Natural killer cell (primary cell): ENCODE data around the gene MUCL3. TPM values are rescaled to one million over a fixed set of nuclear protein-coding genes. Genes with fewer than 3 reads are reported as not detected.
"Not testable (repeated sequence)": the region's sequence is repeated elsewhere in the genome, so short reads cannot be mapped to it uniquely, and the experiment has no call there.

ENCODE experiments used
- ATAC-seq, 3 donors: fragments of 150-1000 bp in 2 of 3; fragments of 200-7000 bp in 1 of 3; cut with Tn5 transposase; 1 replicate in 1 of 3; 2 replicates in 2 of 3; pipeline ENCODE4 v1.10.0; 2021; ENCODE audit warnings: mild to moderate bottlenecking in 2 of 3, moderate library complexity in 2 of 3
- DNase-seq, 2 donors: peaks; one replicate each; pipeline versions ENCODE4 v3.0.0 to v3.0.0-alpha.2; 2013 to 2021; ENCODE audit warnings: mixed read lengths in 1 of 2
- H3K27ac ChIP-seq: one replicate; pipeline ENCODE4 v1.5.1; 2013; ENCODE audit warnings: mild to moderate bottlenecking, low read length
- H3K27me3 ChIP-seq: one replicate; pipeline ENCODE4 v1.6.1; 2013; ENCODE audit warnings: low read length; ENCODE audit not compliant: control insufficient read depth, insufficient read depth
- H3K36me3 ChIP-seq: one replicate; pipeline ENCODE4 v1.6.1; 2013; ENCODE audit warnings: low read length; ENCODE audit not compliant: control insufficient read depth, insufficient read depth
- H3K4me1 ChIP-seq: one replicate; pipeline ENCODE4 v1.6.1; 2013; ENCODE audit warnings: low read length; ENCODE audit not compliant: control insufficient read depth, insufficient read depth
- H3K4me3 ChIP-seq: one replicate; pipeline ENCODE4 v1.5.1; 2013; ENCODE audit warnings: low read length
- H3K9me3 ChIP-seq: one replicate; pipeline ENCODE4 v1.6.1; 2013; ENCODE audit warnings: low read length; ENCODE audit not compliant: control insufficient read depth, insufficient read depth
- H3K27ac Mint-ChIP-seq, 2 donors: one replicate each; pipeline ENCODE4 v1.8.0; 2022; ENCODE audit warnings: mild to moderate bottlenecking in 2 of 2, mixed read lengths in 2 of 2, moderate library complexity in 1 of 2
- H3K27me3 Mint-ChIP-seq, 2 donors: one replicate each; pipeline ENCODE4 v1.8.0; 2022; ENCODE audit warnings: low read depth in 2 of 2, mixed read lengths in 2 of 2
- H3K36me3 Mint-ChIP-seq: one replicate; pipeline ENCODE4 v1.8.0; 2022; ENCODE audit warnings: mixed read lengths
- H3K4me1 Mint-ChIP-seq, 2 donors: one replicate each; pipeline ENCODE4 v1.8.0; 2022; ENCODE audit warnings: mixed read lengths in 2 of 2
- H3K4me3 Mint-ChIP-seq: one replicate; pipeline ENCODE4 v1.8.0; 2022; ENCODE audit warnings: mild to moderate bottlenecking, moderate library complexity, mixed read lengths
- H3K9me3 Mint-ChIP-seq, 2 donors: one replicate each; pipeline ENCODE4 v1.8.0; 2022; ENCODE audit warnings: mixed read lengths in 2 of 2
- WGBS: methylation state at CpG from one replicate; pipeline ENCODE4 v1.1.7; 2013; ENCODE audit warnings: missing lambda C conversion rate; ENCODE audit not compliant: insufficient coverage; 5-methylcytosine and 5-hydroxymethylcytosine counted together
- intact Hi-C: fragments of 100-400 bp; cut with micrococcal nuclease; formaldehyde crosslinking; loops from one replicate; pipeline ENCODE4 v1.14.2; 2022
- total RNA-seq, 4 donors: library from RNA; stranded (reverse); fragments of 120-200 nt in 1 of 4; gene quantifications; one replicate each; pipeline versions ENCODE4 v1.2.3 to v1.2.4, GENCODE V29; 2013 to 2022
- TF ChIP-seq, protein P1 (sequence below): fragments of 200-600 bp; IDR thresholded peaks from one replicate; pipeline ENCODE4 v1.8.0; 2022; ENCODE audit warnings: antibody characterized with exemption

The MUCL3 gene
- total RNA-seq, 3 donors from 2014 or later (not counting 1 experiment from before 2014, with no cell fraction given), result not detected

DNA sequence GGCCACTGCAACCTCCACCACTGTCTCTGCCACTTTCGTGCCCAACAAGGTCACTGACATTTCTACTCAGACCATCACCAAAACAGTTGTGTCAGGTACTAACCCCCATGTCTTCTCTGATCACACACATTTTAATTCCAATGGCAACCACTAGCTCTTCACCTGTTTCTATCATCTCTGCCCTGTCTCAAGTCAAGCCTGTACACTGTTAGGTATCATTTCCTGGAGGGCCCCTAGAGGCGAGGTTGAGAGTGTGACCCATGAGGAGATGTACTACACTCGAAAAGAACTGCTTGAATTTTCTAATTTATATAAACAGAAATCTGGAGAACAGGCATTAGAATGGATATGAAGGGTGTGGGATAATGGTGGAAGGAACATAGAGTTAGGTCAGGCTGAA is 25.4 kb downstream of the MUCL3 start:
- peaks cover 26% of the 10 kb centered on the region for H3K4me1 ChIP-seq
- Mint-ChIP-seq H3K27me3 (peaks cover 22 to 35% of the 10 kb centered on the region in 2 donors), H3K36me3 (no peaks in the 10 kb centered on the region), H3K4me1 (peaks cover 29 to 31% of the 10 kb centered on the region in 2 donors), H3K4me3 (no peak overlapping the region), H3K27ac (no peak overlapping the region), H3K9me3 (no peaks in the 10 kb centered on the region)
- no peak for DNase-seq
- no peak for ATAC-seq
- WGBS, result 40% methylated on average over 3 of the region's 3 CpGs
- intact Hi-C loops, result no loop called here
- H3K27ac ChIP-seq, result no peak overlapping the region
- H3K4me3 ChIP-seq, result no peak overlapping the region
- no peaks in the 10 kb centered on the region for H3K9me3 ChIP-seq
- no peaks in the 10 kb centered on the region for H3K36me3 ChIP-seq
- TF ChIP-seq, protein P1, sequence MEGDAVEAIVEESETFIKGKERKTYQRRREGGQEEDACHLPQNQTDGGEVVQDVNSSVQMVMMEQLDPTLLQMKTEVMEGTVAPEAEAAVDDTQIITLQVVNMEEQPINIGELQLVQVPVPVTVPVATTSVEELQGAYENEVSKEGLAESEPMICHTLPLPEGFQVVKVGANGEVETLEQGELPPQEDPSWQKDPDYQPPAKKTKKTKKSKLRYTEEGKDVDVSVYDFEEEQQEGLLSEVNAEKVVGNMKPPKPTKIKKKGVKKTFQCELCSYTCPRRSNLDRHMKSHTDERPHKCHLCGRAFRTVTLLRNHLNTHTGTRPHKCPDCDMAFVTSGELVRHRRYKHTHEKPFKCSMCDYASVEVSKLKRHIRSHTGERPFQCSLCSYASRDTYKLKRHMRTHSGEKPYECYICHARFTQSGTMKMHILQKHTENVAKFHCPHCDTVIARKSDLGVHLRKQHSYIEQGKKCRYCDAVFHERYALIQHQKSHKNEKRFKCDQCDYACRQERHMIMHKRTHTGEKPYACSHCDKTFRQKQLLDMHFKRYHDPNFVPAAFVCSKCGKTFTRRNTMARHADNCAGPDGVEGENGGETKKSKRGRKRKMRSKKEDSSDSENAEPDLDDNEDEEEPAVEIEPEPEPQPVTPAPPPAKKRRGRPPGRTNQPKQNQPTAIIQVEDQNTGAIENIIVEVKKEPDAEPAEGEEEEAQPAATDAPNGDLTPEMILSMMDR, result no peak
- H3K27me3 ChIP-seq, result peaks cover 4% of the 10 kb centered on the region

DNA sequence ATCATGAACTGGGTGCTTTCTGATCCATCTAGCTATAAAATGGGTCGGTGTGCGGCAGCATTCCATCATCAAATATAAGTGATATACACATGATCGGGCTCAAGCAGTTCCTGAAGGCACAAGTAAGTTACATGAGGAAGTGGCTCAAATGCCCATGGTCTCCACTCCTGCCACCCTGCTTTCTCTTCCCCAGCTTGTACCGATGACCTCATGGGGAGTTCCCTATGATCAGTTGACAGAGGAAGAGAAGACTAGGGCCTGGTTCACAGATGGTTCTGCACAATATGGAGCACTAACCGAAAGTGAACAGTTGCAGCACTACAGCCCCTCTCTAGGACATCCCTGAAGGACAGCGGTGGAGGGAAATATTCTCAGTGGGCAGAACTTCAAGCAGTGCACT is 28.4 kb downstream of the MUCL3 start:
- 95% methylated on average over 6 of the region's 6 CpGs for WGBS
- H3K4me3 ChIP-seq, H3K27me3 ChIP-seq, DNase-seq, H3K4me3 Mint-ChIP-seq, intact Hi-C loops, H3K36me3 Mint-ChIP-seq, H3K27ac Mint-ChIP-seq, ATAC-seq, H3K27ac ChIP-seq, H3K36me3 ChIP-seq, H3K9me3 ChIP-seq, H3K9me3 Mint-ChIP-seq: not testable (repeated sequence)
- Mint-ChIP-seq H3K4me1 (peaks cover 21 to 22% of the 10 kb centered on the region in 2 donors), H3K27me3 (peaks cover 34 to 61% of the 10 kb centered on the region in 2 donors)
- peaks cover 18% of the 10 kb centered on the region for H3K4me1 ChIP-seq

DNA sequence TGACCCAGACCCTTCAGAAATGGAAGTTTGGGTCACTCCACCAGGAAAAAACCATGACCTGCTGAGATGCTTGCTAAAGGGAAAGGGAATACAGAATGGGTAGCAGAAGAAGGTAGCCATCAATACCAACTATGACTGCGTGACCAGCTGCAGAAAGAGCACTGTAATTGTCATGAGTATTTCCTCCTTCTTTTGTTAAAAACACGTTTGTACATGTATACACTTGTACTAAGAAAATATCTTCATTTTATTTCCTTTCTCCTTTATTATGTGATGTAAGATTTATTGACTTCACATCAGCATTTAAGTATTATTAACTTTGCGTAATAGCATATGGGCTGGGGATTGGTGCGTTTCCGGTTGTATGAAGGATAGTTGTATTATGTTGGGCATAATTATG is 30.2 kb downstream of the MUCL3 start:
- Histone ChIP-seq H3K27ac (no peak overlapping the region), H3K9me3 (no peaks in the 10 kb centered on the region), H3K36me3 (no peaks in the 10 kb centered on the region), H3K4me3 (no peak overlapping the region), H3K27me3 (no peaks in the 10 kb centered on the region), H3K4me1 (peaks cover under 1% of the 10 kb centered on the region)
- Mint-ChIP-seq H3K4me3 (no peak overlapping the region), H3K4me1 (peaks cover 3 to 4% of the 10 kb centered on the region in 2 donors), H3K36me3 (no peaks in the 10 kb centered on the region), H3K9me3 (no peaks in the 10 kb centered on the region), H3K27me3 (peaks cover 27 to 54% of the 10 kb centered on the region in 2 donors), H3K27ac (no peak overlapping the region)
- 95% methylated on average over 4 of the region's 5 CpGs for WGBS
- no peak for ATAC-seq
- TF ChIP-seq, protein P1, result no peak
- no peak for DNase-seq
- intact Hi-C loops, result no loop called here

DNA sequence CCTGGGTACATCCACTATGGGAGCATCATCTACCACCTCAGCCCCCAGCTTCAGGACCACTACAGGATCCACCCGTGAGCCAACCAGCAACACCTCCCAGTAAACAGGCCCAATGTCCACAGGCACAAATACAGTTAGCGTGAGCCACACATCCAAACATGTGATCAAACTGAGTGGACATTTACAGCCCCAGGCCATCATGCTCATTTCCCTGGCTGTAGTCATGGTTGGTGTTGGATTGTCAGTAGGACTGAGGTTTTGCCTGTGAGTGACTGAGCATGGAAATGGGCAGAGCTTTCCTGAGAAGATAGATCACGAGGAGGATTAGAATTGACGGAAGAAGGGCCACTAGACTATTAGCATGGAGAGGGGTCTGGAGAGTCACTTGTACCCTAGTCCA is 32.0 kb downstream of the MUCL3 start:
- Mint-ChIP-seq H3K27ac (no peak overlapping the region), H3K4me1 (no peaks in the 10 kb centered on the region), H3K36me3 (no peaks in the 10 kb centered on the region), H3K9me3 (no peaks in the 10 kb centered on the region), H3K4me3 (no peak overlapping the region), H3K27me3 (peaks cover 24 to 50% of the 10 kb centered on the region in 2 donors)
- Histone ChIP-seq H3K27ac (no peak overlapping the region), H3K36me3 (no peaks in the 10 kb centered on the region), H3K4me3 (no peak overlapping the region), H3K9me3 (no peaks in the 10 kb centered on the region), H3K27me3 (no peaks in the 10 kb centered on the region), H3K4me1 (no peaks in the 10 kb centered on the region)
- WGBS, result 92% methylated on average over 4 of the region's 4 CpGs
- intact Hi-C loops, result no loop called here
- ATAC-seq, result no peak
- TF ChIP-seq, protein P1, result no peak
- DNase-seq, result no peak
